ENCODE measurements around the gene PLCZ1. TPM values are rescaled to one million over a fixed set of nuclear protein-coding genes. Genes with fewer than 3 reads are reported as not detected.

Gene PLCZ1
- total RNA-seq, 2 experiments from 2014 or later = not detected

DNA sequence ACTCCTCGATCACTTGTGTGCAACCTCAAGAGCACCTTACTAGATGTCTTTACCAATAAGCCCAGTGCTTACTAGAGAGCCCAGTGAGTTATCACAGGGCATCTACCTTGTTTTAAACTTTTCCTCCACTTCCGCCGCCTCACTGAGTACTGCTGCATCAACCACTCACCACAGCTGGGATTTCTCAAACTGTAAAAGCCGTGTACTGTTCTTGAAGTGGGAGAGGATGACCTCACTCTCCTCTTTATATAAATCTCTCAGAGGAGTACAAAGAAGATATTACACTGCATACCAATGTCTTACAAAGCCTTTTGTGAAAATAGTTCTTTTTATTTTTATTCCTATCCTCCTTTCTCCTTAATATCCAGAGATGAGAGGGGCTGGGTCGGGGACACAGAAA is 94.1 kb downstream of the PLCZ1 start:
- intact Hi-C loops (cut with DNase I, micrococcal nuclease) = no loop called here
- Mint-ChIP-seq H3K36me3 (ENCODE audit: low read depth) (no peaks in the 10 kb centered on the region), H3K9me3 (peaks cover 4% of the 10 kb centered on the region), H3K4me3 (no peak overlapping the region), H3K27ac (no peak overlapping the region), H3K27me3 (no peaks in the 10 kb centered on the region), H3K4me1 (ENCODE audit: low read depth) (no peaks in the 10 kb centered on the region)
- ChIA-PET CTCF (no interaction called here), POLR2A (no interaction called here)
- Histone ChIP-seq H3K27me3 (ENCODE audit: control insufficient read depth in 1 of 2, insufficient read depth in 2 of 2, low read length in 2 of 2) (no peaks in the 10 kb centered on the region), H3K36me3 (ENCODE audit: insufficient read depth, low read length) (no peaks in the 10 kb centered on the region), H3K4me1 (ENCODE audit: insufficient read depth, low read length) (no peaks in the 10 kb centered on the region), H3K27ac (ENCODE audit: low read depth in 1 of 2, low read length in 2 of 2) (no peak overlapping the region), H3K4me3 (ENCODE audit: low read length) (no peak overlapping the region), H3K9me3 (ENCODE audit: control insufficient read depth in 1 of 2, insufficient read depth in 1 of 2, low read length in 2 of 2) (no peaks in the 10 kb centered on the region)
- TF ChIP-seq, protein P1, sequence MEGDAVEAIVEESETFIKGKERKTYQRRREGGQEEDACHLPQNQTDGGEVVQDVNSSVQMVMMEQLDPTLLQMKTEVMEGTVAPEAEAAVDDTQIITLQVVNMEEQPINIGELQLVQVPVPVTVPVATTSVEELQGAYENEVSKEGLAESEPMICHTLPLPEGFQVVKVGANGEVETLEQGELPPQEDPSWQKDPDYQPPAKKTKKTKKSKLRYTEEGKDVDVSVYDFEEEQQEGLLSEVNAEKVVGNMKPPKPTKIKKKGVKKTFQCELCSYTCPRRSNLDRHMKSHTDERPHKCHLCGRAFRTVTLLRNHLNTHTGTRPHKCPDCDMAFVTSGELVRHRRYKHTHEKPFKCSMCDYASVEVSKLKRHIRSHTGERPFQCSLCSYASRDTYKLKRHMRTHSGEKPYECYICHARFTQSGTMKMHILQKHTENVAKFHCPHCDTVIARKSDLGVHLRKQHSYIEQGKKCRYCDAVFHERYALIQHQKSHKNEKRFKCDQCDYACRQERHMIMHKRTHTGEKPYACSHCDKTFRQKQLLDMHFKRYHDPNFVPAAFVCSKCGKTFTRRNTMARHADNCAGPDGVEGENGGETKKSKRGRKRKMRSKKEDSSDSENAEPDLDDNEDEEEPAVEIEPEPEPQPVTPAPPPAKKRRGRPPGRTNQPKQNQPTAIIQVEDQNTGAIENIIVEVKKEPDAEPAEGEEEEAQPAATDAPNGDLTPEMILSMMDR (IDR thresholded peaks at IDR 0.05) = no peak
- DNase-seq (no peak), ATAC-seq (ENCODE audit: poor library complexity) (no peak)

DNA sequence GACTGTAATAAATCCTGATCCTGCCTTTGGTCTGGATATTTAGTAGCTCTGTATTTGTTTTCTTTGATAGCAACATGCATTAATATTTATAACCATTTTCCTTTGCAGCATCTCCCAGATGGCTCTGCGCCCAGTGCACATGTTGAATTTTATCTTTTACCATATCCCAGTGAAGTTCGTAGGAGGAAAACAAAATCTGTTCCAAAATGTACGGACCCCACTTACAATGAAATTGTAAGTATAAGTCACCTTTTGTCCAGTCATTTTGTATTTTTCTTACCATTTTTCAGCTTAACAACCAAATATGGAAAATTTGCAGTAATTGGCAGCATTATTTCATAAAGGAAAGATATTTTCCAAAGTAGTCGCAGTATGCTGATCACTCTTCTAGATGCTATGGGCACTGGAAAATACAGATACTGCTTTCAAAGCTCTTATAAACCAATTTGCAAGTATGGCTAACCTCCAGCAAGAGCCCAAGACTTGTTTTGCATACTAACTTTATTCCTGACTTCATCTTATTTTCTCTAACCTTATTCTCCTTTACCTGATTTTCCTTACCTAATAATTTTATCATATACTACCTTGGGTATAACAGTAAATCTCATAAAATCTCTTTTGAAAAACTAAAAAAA is 97.4 kb downstream of the PLCZ1 start:
- intact Hi-C loops (cut with DNase I, micrococcal nuclease) = no loop called here
- no peak overlapping the region for H3K4me3 ChIP-seq (ENCODE audit: low read length)
- H3K9me3 Mint-ChIP-seq = peaks cover 9% of the 10 kb centered on the region
- H3K4me1 Mint-ChIP-seq (ENCODE audit: low read depth) = no peaks in the 10 kb centered on the region
- H3K36me3 ChIP-seq (ENCODE audit: insufficient read depth, low read length) = no peaks in the 10 kb centered on the region
- no peak overlapping the region for H3K27ac ChIP-seq (ENCODE audit: low read depth in 1 of 2, low read length in 2 of 2)
- no peaks in the 10 kb centered on the region for H3K36me3 Mint-ChIP-seq (ENCODE audit: low read depth)
- POLR2A ChIA-PET = no interaction called here
- H3K27me3 Mint-ChIP-seq = no peaks in the 10 kb centered on the region
- no peaks in the 10 kb centered on the region for H3K27me3 ChIP-seq (ENCODE audit: control insufficient read depth in 1 of 2, insufficient read depth in 2 of 2, low read length in 2 of 2)
- H3K9me3 ChIP-seq (ENCODE audit: control insufficient read depth in 1 of 2, insufficient read depth in 1 of 2, low read length in 2 of 2) = peaks cover 0 to under 1% of the 10 kb centered on the region in 2 experiments
- TF ChIP-seq, protein P1 (IDR thresholded peaks at IDR 0.05) = no peak
- no peak for ATAC-seq (ENCODE audit: poor library complexity)
- CTCF ChIA-PET = no interaction called here
- no peaks in the 10 kb centered on the region for H3K4me1 ChIP-seq (ENCODE audit: insufficient read depth, low read length)
- DNase-seq = no peak
- H3K27ac Mint-ChIP-seq = no peak overlapping the region
- H3K4me3 Mint-ChIP-seq = no peak overlapping the region

DNA sequence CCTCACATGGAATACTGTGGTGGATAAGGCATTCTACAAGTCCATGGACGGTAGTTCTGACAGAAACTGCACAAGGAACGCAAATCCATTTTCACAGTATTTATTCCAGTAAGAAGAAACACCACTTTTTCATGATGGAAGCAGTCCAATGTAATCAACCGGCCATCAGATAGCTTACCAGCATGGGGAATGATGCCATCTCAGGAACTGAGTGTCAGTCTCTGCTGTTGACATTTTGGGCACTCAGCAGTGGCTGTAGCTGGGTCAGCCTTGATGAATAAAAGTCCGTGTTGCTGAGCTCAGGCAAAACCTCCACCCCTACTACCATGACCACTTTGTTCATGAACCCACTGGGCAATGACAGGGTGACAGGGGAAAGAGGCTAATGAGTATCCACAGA is 103.4 kb downstream of the PLCZ1 start:
- CTCF ChIA-PET = no interaction called here
- peaks cover 11% of the 10 kb centered on the region for H3K9me3 Mint-ChIP-seq
- Histone ChIP-seq H3K27me3 (ENCODE audit: control insufficient read depth in 1 of 2, insufficient read depth in 2 of 2, low read length in 2 of 2) (no peaks in the 10 kb centered on the region), H3K4me3 (ENCODE audit: low read length) (no peak overlapping the region), H3K27ac (ENCODE audit: low read depth in 1 of 2, low read length in 2 of 2) (no peak overlapping the region), H3K4me1 (ENCODE audit: insufficient read depth, low read length) (no peaks in the 10 kb centered on the region), H3K36me3 (ENCODE audit: insufficient read depth, low read length) (no peaks in the 10 kb centered on the region), H3K9me3 (ENCODE audit: control insufficient read depth in 1 of 2, insufficient read depth in 1 of 2, low read length in 2 of 2) (peaks cover 0 to 5% of the 10 kb centered on the region in 2 experiments)
- DNase-seq = no peak
- H3K27ac Mint-ChIP-seq = no peak overlapping the region
- H3K36me3 Mint-ChIP-seq (ENCODE audit: low read depth) = no peaks in the 10 kb centered on the region
- no peaks in the 10 kb centered on the region for H3K4me1 Mint-ChIP-seq (ENCODE audit: low read depth)
- ATAC-seq (ENCODE audit: poor library complexity) = no peak
- intact Hi-C loops (cut with DNase I, micrococcal nuclease) = no loop called here
- no peak overlapping the region for H3K4me3 Mint-ChIP-seq
- H3K27me3 Mint-ChIP-seq = no peaks in the 10 kb centered on the region
- POLR2A ChIA-PET = no interaction called here
- TF ChIP-seq, protein P1 (IDR thresholded peaks at IDR 0.05) = no peak

Other genes with a start within 250 kb of the PLCZ1 start
- gene CAPZA3, start 107 bp upstream of the PLCZ1 start, total RNA-seq = not detected

Measured in CD4-positive, alpha-beta T cell (primary cell).